GM06990 (cell line): ENCODE data around the gene KRT28.
"Not testable (repeated sequence)": the region's sequence is repeated elsewhere in the genome, so short reads cannot be mapped to it uniquely, and the experiment has no call there.

Experiments used
- DNase-seq: peaks from one replicate; pipeline ENCODE4 v3.0.0-alpha.2; 2011; ENCODE audit not compliant: insufficient read length; ENCODE audit errors: extremely low read depth
- H3K27me3 ChIP-seq: replicated peaks from 2 replicates; pipeline ENCODE4 v1.6.0; 2011; ENCODE audit warnings: low read length; ENCODE audit not compliant: control insufficient read depth, insufficient read depth
- H3K36me3 ChIP-seq: 2 replicates; pipeline ENCODE4 v1.5.1; 2011; ENCODE audit warnings: low read length; ENCODE audit not compliant: control insufficient read depth, insufficient read depth
- H3K4me3 ChIP-seq: replicated peaks from 2 replicates; pipeline ENCODE4 v1.5.1; 2011; ENCODE audit warnings: low read depth, mild to moderate bottlenecking, control low read depth, low read length
- CTCF ChIP-seq: IDR thresholded peaks from 2 replicates; pipeline ENCODE4 v1.5.1; 2011; ENCODE audit warnings: low read length, control low read depth, mild to moderate bottlenecking, inconsistent platforms; ENCODE audit not compliant: insufficient read depth, poor library complexity, severe bottlenecking

Gene KRT28

GRCh38 chr17:40817103-40817682 lies 17.4 kb upstream of the KRT28 start:
- no peak for DNase-seq
- no peaks in the 10 kb centered on the region; the same call in 1 of the 2 replicates for H3K36me3 ChIP-seq
- H3K27me3 ChIP-seq, result no peaks in the 10 kb centered on the region
- no peak overlapping the region for H3K4me3 ChIP-seq
- TF ChIP-seq CTCF, result no peak

GRCh38 chr17:40816569-40816968 lies 16.8 kb upstream of the KRT28 start:
- TF ChIP-seq CTCF, result no peak
- no peak for DNase-seq
- H3K4me3 ChIP-seq, result no peak overlapping the region

GRCh38 chr17:40815381-40815780 lies 15.6 kb upstream of the KRT28 start:
- DNase-seq, result no peak
- H3K4me3 ChIP-seq, result no peak overlapping the region
- no peaks in the 10 kb centered on the region; the same call in 1 of the 2 replicates for H3K36me3 ChIP-seq
- H3K27me3 ChIP-seq, result no peaks in the 10 kb centered on the region
- no peak for TF ChIP-seq CTCF

More at GRCh38 chr17:40816569-40816968, 16.8 kb upstream of the KRT28 start:
- no peaks in the 10 kb centered on the region for H3K27me3 ChIP-seq
- no peaks in the 10 kb centered on the region; the same call in 1 of the 2 replicates for H3K36me3 ChIP-seq

GRCh38 chr17:40814657-40815056 lies 14.9 kb upstream of the KRT28 start:
- DNase-seq, H3K36me3 ChIP-seq, H3K4me3 ChIP-seq, H3K27me3 ChIP-seq: not testable (repeated sequence)

- no peak overlapping the region for H3K4me3 ChIP-seq
- no peaks in the 10 kb centered on the region; the same call in 1 of the 2 replicates for H3K36me3 ChIP-seq
- no peak for DNase-seq
- no peaks in the 10 kb centered on the region for H3K27me3 ChIP-seq
- TF ChIP-seq CTCF, result no peak
Observed at GRCh38 chr17:40813804-40814203, 14.0 kb upstream of the KRT28 start.

- DNase-seq, result no peak
- no peak overlapping the region for H3K4me3 ChIP-seq
- no peaks in the 10 kb centered on the region for H3K27me3 ChIP-seq
- no peak for TF ChIP-seq CTCF
- H3K36me3 ChIP-seq, result no peaks in the 10 kb centered on the region; the same call in 1 of the 2 replicates
Observed at GRCh38 chr17:40812639-40813038, 12.9 kb upstream of the KRT28 start.
